ENCODE data around the gene SAAL1. TPM values are rescaled to one million over a fixed set of nuclear protein-coding genes. Genes with fewer than 3 reads are reported as not detected.
"Not testable (repeated sequence)": the region's sequence is repeated elsewhere in the genome, so short reads cannot be mapped to it uniquely, and the experiment has no call there.

SAAL1 gene
- total and polyA plus RNA-seq, 2 donors (not counting 1 experiment from before 2014, with no cell fraction given) = 12.8 to 35.2 TPM

GRCh38 chr11:18121331-18121828, 15.5 kb upstream of the SAAL1 start:
- H4K20me1 ChIP-seq (ENCODE audit: control insufficient read depth, insufficient read depth, low read length, poor library complexity, severe bottlenecking); H3K27ac ChIP-seq (ENCODE audit: low read length in 2 of 2); H3K9me3 ChIP-seq (ENCODE audit: control extremely low read depth in 1 of 3, control insufficient read depth in 2 of 3, insufficient read depth in 1 of 3, low read length in 2 of 3); H3K4me1 ChIP-seq (ENCODE audit: control insufficient read depth in 2 of 2, insufficient read depth in 2 of 2, low read length in 2 of 2); H3K4me2 ChIP-seq (replicated peaks; ENCODE audit: low read depth, low read length, poor library complexity, severe bottlenecking); H3K79me2 ChIP-seq (ENCODE audit: control insufficient read depth, insufficient read depth, low read length); DNase-seq; intact Hi-C loops (cut with micrococcal nuclease); CTCF ChIA-PET; H3K4me3 ChIP-seq (ENCODE audit: control extremely low read depth in 1 of 5, extremely low read depth in 1 of 5, insufficient read depth in 1 of 5, low read depth in 2 of 5, low read length in 4 of 5); H3K4me3 Mint-ChIP-seq; H3K27me3 Mint-ChIP-seq; H3K4me1 Mint-ChIP-seq; H3K9ac ChIP-seq (ENCODE audit: low read length); H3K27me3 ChIP-seq (replicated peaks in 1 of 4; ENCODE audit: control extremely low read depth in 1 of 4, control insufficient read depth in 3 of 4, insufficient read depth in 4 of 4, low read length in 3 of 4); ATAC-seq (ENCODE audit: low read depth); H3K9me3 Mint-ChIP-seq (ENCODE audit: insufficient read depth); H3K36me3 ChIP-seq (replicated peaks in 1 of 2; ENCODE audit: control extremely low read depth in 1 of 2, control insufficient read depth in 1 of 2, extremely low read depth in 1 of 2, insufficient read depth in 2 of 2, low read length in 1 of 2); H2AFZ ChIP-seq (ENCODE audit: insufficient read depth, low read depth, low read length, poor library complexity, severe bottlenecking); H3K27ac Mint-ChIP-seq; POLR2A ChIA-PET: not testable (repeated sequence)
- WGBS (ENCODE audit: insufficient coverage) = 84% methylated on average over 13 of the region's 20 CpGs

GRCh38 chr11:18115360-18116127, 9.7 kb upstream of the SAAL1 start:
- H3K27me3 Mint-ChIP-seq = peaks cover 33% of the 10 kb centered on the region
- intact Hi-C loops (cut with micrococcal nuclease) = loop anchor here (1.0 to 2.0 kb wide), 3 partner anchors 279 to 649 kb away; partner anchors contain the start of gene LDHA
- no peak overlapping the region for H3K4me3 Mint-ChIP-seq
- CTCF ChIA-PET = interaction anchor here (0.6 to 4.1 kb wide), 44 partner anchors 10 to 738 kb away, joined by 3 to 92 read pairs (median 4); partner anchors contain the start of genes MRGPRX3, SAAL1 and SPTY2D1
- H3K27me3 ChIP-seq (replicated peaks in 1 of 4; ENCODE audit: control extremely low read depth in 1 of 4, control insufficient read depth in 3 of 4, insufficient read depth in 4 of 4, low read length in 3 of 4) = peaks cover 0 to 6% (median 1%) of the 10 kb centered on the region in 4 experiments
- ATAC-seq (ENCODE audit: low read depth) = peak; percentile 91
- H3K9me3 ChIP-seq (ENCODE audit: control extremely low read depth in 1 of 3, control insufficient read depth in 2 of 3, insufficient read depth in 1 of 3, low read length in 2 of 3) = no peaks in the 10 kb centered on the region
- 1% methylated on average over 7 of the region's 9 CpGs for WGBS (ENCODE audit: insufficient coverage)
- H4K20me1 ChIP-seq (ENCODE audit: control insufficient read depth, insufficient read depth, low read length, poor library complexity, severe bottlenecking) = no peaks in the 10 kb centered on the region
- H3K27ac ChIP-seq (ENCODE audit: low read length in 2 of 2) = no peak overlapping the region
- H3K9me3 Mint-ChIP-seq (ENCODE audit: insufficient read depth) = no peaks in the 10 kb centered on the region
- POLR2A ChIA-PET = no interaction called here
- no peak overlapping the region for H3K4me3 ChIP-seq (ENCODE audit: control extremely low read depth in 1 of 5, extremely low read depth in 1 of 5, insufficient read depth in 1 of 5, low read depth in 2 of 5, low read length in 4 of 5)
- no peaks in the 10 kb centered on the region for H3K36me3 ChIP-seq (replicated peaks in 1 of 2; ENCODE audit: control extremely low read depth in 1 of 2, control insufficient read depth in 1 of 2, extremely low read depth in 1 of 2, insufficient read depth in 2 of 2, low read length in 1 of 2)
- H3K4me1 ChIP-seq (ENCODE audit: control insufficient read depth in 2 of 2, insufficient read depth in 2 of 2, low read length in 2 of 2) = peaks cover 0 to 5% of the 10 kb centered on the region in 2 donors
- no peak overlapping the region for H3K9ac ChIP-seq (ENCODE audit: low read length)
- H3K27ac Mint-ChIP-seq = no peak overlapping the region
- peaks cover 2% of the 10 kb centered on the region for H3K4me1 Mint-ChIP-seq
- no peak overlapping the region for H3K4me2 ChIP-seq (replicated peaks; ENCODE audit: low read depth, low read length, poor library complexity, severe bottlenecking)
- DNase-seq = peak; percentile 81
- H3K79me2 ChIP-seq (ENCODE audit: control insufficient read depth, insufficient read depth, low read length) = no peaks in the 10 kb centered on the region
- H2AFZ ChIP-seq (ENCODE audit: insufficient read depth, low read depth, low read length, poor library complexity, severe bottlenecking) = peak overlapping the region; percentile 25
- TF ChIP-seq EZH2 (IDR thresholded peaks at IDR 0.05; ENCODE audit: borderline replicate concordance, insufficient read depth, low read depth, low read length, poor library complexity, severe bottlenecking) (no peak), CTCF (IDR thresholded peaks at IDR 0.05) (peak; percentile 90)
